GM12878 (cell line): Measurements from ENCODE around the gene CDC42EP3.

Experiments
- BACH1 ChIP-seq: fragments of 450-650 bp; IDR thresholded peaks from 2 replicates; pipeline ENCODE4 v1.6.1; 2017; ENCODE audit warnings: mild to moderate bottlenecking, borderline replicate concordance
- EZH2 ChIP-seq: IDR thresholded peaks from 2 replicates; pipeline ENCODE4 v1.6.1; 2012; ENCODE audit warnings: low read depth, mild to moderate bottlenecking, control low read depth, inconsistent platforms, low read length, borderline replicate concordance; ENCODE audit not compliant: control insufficient read depth
- MEF2A ChIP-seq: IDR thresholded peaks from 2 replicates; pipeline ENCODE4 v1.6.1; 2011; ENCODE audit warnings: low read depth, mild to moderate bottlenecking, low read length, moderate library complexity; ENCODE audit not compliant: insufficient read depth
- NFYA ChIP-seq: IDR thresholded peaks from 2 replicates; pipeline ENCODE4 v1.6.1; 2011; ENCODE audit warnings: low read depth, mild to moderate bottlenecking, low read length, improper control_type of control experiment, borderline replicate concordance
- RFX5 ChIP-seq: IDR thresholded peaks from 2 replicates; pipeline ENCODE4 v1.6.1; 2011; ENCODE audit warnings: low read depth, low read length, improper control_type of control experiment
- SIX5 ChIP-seq: IDR thresholded peaks from 2 replicates; pipeline ENCODE4 v1.6.1; 2011; ENCODE audit warnings: mild to moderate bottlenecking, low read depth, low read length, moderate library complexity; ENCODE audit not compliant: severe bottlenecking
- ZNF622 ChIP-seq: fragments of 450-650 bp; IDR thresholded peaks from 2 replicates; pipeline ENCODE4 v1.6.1; 2017; ENCODE audit warnings: mild to moderate bottlenecking, inconsistent platforms
- TF ChIP-seq, protein P1 (sequence below), 3 experiments: IDR thresholded peaks in 2 of 3; conservative IDR thresholded peaks in 1 of 3; 2 replicates each; pipeline ENCODE4 v1.5.1; 2011; ENCODE audit warnings: low read depth in 3 of 3, low read length in 3 of 3, mild to moderate bottlenecking in 3 of 3, control low read depth in 2 of 3, moderate library complexity in 2 of 3, inconsistent platforms in 1 of 3, mixed read lengths in 1 of 3; ENCODE audit not compliant: control insufficient read depth in 2 of 3, insufficient read depth in 1 of 3; ENCODE audit errors: extremely low read depth in 1 of 3

DNA sequence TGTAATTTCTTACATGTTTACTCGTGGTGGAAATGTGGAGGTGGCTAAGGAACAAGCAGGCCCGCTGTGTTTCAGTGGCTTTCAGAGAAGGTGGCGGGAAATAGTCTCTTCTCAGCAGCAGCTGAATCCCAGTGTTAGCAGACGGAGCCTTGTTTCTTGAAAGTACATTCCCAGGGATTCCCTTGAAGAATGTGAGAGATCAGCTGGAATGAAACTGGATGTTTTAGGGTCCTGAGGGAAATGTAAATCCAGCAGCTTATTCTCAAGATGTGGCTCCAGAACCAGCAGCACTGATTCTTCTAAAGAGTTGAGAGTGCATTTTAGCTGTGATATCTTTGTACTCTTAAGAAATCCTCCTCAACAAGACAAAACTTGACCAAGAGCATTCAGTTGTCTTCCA lies 59.1 kb downstream of the CDC42EP3 start:
- TF ChIP-seq MEF2A (no peak), ZNF622 (no peak), RFX5 (no peak), EZH2 (no peak), SIX5 (no peak), NFYA (no peak), BACH1 (no peak)
- TF ChIP-seq, protein P1, sequence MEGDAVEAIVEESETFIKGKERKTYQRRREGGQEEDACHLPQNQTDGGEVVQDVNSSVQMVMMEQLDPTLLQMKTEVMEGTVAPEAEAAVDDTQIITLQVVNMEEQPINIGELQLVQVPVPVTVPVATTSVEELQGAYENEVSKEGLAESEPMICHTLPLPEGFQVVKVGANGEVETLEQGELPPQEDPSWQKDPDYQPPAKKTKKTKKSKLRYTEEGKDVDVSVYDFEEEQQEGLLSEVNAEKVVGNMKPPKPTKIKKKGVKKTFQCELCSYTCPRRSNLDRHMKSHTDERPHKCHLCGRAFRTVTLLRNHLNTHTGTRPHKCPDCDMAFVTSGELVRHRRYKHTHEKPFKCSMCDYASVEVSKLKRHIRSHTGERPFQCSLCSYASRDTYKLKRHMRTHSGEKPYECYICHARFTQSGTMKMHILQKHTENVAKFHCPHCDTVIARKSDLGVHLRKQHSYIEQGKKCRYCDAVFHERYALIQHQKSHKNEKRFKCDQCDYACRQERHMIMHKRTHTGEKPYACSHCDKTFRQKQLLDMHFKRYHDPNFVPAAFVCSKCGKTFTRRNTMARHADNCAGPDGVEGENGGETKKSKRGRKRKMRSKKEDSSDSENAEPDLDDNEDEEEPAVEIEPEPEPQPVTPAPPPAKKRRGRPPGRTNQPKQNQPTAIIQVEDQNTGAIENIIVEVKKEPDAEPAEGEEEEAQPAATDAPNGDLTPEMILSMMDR (IDR thresholded peaks at IDR 0.05 in 2 of 3, conservative IDR thresholded peaks at IDR 0.05 in 1 of 3; ENCODE audit: control insufficient read depth in 2 of 3, extremely low read depth in 1 of 3, insufficient read depth in 1 of 3, low read depth in 3 of 3, low read length in 3 of 3), result no peak
